ENCODE data around the gene SOX4.
"Not testable (repeated sequence)": the region's sequence is repeated elsewhere in the genome, so short reads cannot be mapped to it uniquely, and the experiment has no call there.

SOX4 gene

DNA sequence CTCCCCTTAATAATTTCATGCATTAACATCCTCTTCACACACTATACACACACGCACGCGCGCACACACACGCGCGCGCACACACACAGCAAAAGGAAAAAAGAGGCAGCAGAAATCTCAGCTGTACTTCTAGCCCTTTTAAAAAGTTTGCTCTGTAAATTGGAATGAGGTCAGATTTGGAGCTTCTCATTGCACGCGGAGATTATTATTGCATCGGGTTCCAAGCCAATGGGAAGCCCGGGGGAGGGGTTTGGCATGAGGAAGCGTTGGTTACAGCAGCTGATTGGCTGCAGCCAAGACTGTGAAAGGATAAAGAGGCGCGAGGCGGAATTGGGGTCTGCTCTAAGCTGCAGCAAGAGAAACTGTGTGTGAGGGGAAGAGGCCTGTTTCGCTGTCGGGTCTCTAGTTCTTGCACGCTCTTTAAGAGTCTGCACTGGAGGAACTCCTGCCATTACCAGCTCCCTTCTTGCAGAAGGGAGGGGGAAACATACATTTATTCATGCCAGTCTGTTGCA, at the start of gene SOX4:
Gene SOX4, plus strand, starts transcription at position 340 of the 515 bp plus-strand sequence. CDS start 784 bp downstream, outside the sequence.
- DNase-seq (ENCODE audit: low spot score): no peak

DNA sequence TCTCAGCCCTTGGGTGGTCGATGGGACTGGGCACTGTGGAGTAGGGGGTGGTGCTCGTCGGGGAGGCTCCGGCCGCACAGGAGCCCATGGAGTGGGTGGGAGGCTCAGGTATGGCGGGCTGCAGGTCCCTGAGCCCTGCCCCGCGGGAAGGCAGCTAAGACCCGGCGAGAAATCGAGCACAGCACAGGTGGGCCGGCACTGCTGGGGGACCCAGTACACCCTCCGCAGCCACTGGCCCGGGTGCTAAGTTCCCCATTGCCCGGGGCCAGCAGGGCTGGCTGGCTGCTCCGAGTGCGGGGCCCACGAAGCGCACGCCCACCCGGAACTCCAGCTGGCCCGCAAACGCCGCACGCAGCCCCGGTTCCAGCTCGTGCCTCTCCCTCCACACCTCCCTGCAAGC, 41.3 kb upstream of the SOX4 start:
- DNase-seq (ENCODE audit: low spot score): not testable (repeated sequence)

DNA sequence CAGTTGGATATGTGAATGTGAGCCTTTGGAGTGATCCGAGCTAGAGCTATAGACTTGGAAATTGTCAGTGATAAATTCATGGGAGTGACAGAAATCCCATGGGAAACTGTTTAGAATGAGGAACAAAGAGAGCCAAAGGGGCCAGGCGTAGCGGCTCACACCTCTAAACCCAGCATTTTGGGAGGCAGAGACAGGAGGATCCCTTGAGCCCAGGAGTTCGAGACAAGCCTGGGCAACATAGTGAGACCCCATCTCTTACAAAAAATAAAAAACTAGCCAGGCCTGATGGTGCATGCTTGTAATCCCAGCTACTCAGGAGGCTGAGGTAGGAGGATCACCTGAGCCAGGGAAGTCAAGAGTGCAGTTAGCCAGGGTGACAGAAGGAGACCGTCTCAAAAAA, 39.3 kb upstream of the SOX4 start:
- no peak for DNase-seq (ENCODE audit: low spot score)

DNA sequence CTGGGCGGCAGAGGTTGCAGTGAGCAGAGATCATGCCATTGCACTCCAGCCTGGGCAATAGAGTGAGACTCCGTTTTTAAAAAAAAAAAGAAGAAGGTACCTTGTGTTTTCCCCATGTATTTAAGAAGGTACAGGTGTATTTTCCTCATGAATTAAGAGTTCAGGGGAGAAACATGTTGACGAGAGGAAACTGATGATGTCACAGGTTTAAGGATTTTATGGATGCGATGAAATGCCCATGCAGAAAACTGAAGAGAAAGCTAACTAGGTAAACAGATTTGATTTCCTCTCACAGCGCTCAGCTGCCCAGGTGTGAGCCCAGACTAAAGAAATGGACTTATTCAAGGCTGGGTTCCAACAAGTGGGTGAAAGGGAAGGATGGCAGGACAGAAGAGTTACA, 38.4 kb upstream of the SOX4 start:
- DNase-seq (ENCODE audit: low spot score): no peak

DNA sequence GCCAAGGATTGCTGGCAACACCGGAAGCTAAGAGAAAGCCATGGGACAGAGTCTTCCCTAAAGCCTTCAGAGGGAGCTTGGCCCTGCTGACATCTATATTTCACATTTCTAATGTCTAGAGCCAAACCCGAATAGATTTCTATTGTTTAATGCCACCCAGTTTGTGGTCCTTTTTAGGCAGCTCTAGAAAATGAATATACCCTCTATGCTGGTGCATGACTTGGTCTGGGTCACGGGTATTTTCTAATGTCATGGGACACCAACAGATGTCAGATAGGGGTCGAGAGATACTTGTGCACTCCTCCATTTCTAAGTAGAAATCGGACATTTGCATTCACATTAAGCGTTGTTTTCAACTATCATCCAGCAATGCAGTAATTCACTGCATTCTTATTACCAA, 37.0 kb upstream of the SOX4 start:
- DNase-seq (ENCODE audit: low spot score): no peak

- no peak for DNase-seq (ENCODE audit: low spot score)
Observed at GRCh38 chr6:21556968-21557721, 36.4 kb upstream of the SOX4 start.

DNA sequence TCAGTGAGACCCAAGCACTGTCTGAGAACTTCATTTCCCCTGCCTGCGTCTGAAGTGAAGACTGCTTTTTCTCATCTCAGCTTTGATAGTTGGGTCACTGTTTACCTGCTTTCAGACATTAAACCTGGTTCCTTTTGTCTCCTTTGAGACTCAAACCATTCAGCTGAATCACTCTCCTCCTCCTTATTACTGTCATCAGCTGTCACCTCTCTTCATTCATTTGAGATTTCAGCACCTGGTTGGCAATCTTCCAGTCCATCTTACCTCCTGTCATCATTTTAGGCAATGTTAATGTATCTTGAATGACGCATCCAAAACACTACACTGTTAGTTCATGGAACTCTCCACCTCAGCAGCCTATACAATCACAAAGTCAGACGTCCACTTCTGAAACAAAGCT, 34.3 kb upstream of the SOX4 start:
- DNase-seq (ENCODE audit: low spot score): no peak

- DNase-seq (ENCODE audit: low spot score): no peak
Observed at GRCh38 chr6:21560249-21560648, 33.3 kb upstream of the SOX4 start.

DNA sequence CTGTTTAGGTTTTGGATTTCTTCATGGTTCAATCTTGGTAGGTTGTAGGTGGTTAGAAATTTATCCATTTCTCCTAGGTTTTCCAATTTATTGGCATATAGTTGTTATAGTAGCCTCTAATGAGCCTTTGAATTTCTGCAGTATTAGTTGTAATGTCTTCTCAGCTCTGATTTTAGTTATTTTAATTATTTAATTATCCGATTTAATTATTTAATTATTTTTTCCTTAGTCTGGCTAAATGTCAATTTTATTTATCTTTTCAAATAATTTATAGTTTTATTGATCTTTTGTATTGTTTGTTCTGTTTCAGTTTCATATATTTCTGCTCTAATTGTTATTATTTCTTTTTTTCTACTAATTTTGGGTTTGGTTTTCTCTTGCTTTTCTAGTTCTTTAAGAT, 28.1 kb upstream of the SOX4 start:
- DNase-seq (ENCODE audit: low spot score): no peak

- DNase-seq (ENCODE audit: low spot score): no peak
Observed at GRCh38 chr6:21578523-21578922, 15.0 kb upstream of the SOX4 start.

- DNase-seq (ENCODE audit: low spot score): no peak
Observed at GRCh38 chr6:21582651-21583050, 10.9 kb upstream of the SOX4 start.

DNA sequence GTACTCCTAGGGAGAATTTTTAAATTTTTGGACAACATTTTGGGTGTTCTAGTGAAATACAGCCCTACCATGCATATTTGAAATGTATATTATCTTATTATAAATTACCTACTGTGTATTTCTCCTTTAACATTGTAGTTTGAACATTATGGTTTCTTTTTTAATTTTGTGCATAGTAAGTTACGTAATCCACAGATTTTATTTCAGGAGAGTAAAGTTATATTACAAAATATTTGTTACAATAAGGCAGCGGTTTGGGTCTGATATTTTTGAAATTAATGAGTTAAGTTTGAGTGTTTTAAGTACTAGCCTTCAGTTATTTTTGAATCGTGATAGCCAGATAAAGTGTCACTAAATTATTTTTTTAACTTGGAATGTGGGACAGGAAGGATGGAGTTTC, 7.3 kb upstream of the SOX4 start:
- no peak for DNase-seq (ENCODE audit: low spot score)

- DNase-seq (ENCODE audit: low spot score): no peak
Observed at GRCh38 chr6:21586740-21587178, 6.8 kb upstream of the SOX4 start.

DNA sequence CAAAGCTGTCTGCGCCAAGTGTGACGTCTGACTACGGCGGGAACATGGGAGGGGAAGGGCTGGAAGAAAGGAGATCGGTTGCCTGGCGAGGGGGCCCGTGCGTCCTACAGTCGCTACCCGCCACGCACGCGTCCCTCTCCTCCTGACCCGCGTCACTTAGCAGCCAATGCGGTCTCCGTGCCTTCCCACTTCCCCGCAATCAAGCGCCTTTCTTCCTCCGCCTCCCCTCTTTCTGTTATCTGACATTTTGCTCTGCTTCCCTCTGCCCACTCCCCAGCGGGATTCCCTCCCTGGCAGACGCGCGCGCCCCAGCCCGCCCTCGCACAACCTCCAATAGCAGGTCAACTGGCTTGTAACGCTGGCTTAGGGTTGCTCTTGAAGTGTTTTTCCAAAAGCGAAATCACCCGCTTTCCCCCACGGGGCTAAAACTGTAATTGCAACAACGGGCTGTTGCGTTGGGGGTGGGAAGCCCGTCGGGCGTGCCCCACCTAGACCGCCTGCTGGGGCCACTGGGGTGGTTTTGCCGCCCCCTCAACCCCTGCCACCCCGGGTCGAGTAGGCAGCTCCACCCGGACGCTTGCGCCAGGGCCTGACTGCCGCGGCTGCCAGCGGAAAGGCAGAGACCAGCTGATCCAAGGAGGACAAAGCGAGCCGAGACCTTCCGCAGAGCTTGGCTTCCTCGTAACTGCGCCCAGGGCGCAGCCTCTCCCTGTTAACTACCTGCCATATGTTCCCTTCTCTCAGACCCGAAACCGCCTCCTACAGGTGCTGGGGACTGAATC, 6.2 kb upstream of the SOX4 start:
- DNase-seq (ENCODE audit: low spot score): no peak

DNA sequence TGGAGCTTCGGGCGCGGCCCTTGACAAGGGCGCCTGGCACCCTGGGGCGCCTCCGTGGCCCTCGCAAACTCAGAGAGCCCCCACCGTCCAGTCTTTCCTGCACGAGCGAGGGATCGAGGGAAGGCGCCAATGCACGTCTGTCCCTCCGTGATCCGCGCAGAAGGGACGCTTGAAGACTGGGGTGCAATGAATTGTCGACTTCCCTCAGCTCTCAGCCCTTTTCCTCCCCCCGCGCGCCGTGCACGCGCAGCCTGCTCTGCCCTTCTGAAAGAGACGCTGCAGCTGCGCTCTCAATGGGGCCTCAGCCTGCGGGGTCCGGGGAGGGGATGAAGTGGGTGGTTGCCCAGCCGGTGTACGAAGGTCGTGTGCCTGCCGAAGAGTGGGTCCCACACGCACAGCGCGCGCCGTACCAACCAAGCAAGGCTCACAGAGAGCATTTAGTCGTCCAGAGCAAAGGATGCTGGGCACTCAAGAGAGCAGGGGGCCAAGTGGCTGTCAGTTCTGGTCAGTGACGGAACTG, 5.5 kb upstream of the SOX4 start:
- DNase-seq (ENCODE audit: low spot score): no peak

DNA sequence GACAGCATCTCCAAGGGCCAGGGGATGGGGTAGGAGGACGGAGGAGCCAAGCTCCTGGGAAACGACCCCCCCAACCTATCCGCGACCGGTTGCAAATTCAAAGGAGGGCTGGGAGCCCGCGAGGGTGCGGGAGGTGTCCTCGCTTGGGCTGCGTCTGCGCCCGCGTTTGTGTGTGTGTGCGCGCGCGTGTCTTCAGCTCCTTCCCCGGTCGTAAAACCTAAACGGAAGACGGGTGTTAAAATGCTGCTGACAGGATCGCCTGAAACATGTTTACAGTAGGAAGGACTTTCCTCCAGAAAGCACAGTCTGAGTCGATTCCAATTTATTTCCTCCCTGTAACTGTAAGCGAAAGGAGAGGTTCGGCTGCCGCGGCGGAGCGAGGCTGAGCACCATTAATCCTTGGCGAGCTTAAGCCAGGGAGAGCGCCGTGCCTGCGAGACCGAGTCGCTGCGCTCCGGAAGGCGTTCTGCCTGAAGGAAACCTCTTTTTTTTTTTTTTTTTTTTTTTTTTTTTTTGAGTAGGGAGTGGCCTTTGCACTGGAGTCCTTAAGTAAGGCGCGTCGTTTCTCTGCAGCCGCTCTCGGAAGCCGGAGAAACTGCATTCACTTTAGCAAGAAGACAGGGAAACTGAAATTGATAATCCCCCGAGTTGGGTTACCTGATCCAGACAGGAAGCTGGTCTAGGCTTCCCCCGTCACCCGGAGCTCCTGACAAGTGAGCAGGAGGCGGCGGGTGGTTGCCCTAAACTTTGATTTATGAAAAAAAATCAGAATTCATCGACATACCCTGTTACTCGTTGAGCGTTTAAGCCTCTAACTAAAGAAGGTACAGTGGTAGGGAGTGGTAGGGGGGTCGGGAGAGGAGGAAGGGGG, 4.8 kb upstream of the SOX4 start:
- no peak for DNase-seq (ENCODE audit: low spot score)

GRCh38 chr6:21589352-21590345, 3.9 kb upstream of the SOX4 start:
- DNase-seq (ENCODE audit: low spot score): peak; percentile 46

DNA sequence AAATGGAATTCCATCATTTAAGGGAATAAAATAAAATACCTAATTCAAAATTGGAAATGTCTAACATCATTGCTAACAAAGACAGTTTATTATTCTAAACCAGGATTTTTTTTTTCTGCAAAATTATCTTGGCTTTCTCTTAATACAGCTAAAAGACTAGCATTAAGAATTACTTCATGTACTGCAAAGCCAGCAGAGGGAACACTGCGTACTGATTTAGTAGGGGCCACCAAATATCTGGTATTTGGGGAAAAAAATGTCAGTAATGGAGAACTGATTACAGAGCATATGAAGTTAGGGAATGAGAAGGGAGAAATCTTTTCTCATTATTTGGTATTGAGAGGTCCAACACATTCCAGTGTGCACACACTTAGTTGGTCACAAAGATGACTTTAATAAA, 3.2 kb upstream of the SOX4 start:
- DNase-seq (ENCODE audit: low spot score): no peak

DNA sequence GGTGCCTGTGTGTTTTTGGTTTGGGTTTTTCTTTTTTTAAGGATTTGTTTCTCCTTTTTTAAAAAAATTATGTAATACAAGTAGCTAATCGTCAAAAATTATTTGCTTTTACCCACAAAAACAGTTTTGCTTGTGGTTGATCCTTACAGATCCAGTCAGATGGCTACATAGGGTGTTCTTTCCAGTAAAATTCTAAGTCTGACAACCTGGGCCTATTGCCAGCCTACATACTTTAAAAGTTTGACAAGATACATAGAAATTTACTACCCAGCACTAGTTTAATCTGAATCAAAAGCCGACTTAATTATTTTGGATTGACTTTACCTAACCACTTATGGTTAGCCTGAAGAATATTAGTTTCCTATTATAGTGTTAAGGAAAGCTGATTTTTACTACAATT, 2.1 kb upstream of the SOX4 start:
- no peak for DNase-seq (ENCODE audit: low spot score)

- DNase-seq (ENCODE audit: low spot score): no peak
Observed at GRCh38 chr6:21592953-21593352, 598 bp upstream of the SOX4 start.

- DNase-seq (ENCODE audit: low spot score): no peak
Observed at GRCh38 chr6:21593927-21594415, 420 bp downstream of the SOX4 start.
